Measurements from ENCODE around the gene SCGB2B2.
"Not testable (repeated sequence)": the region's sequence is repeated elsewhere in the genome, so short reads cannot be mapped to it uniquely, and the experiment has no call there.

SCGB2B2 gene

GRCh38 chr19:34688592-34688991 lies 11.6 kb upstream of the SCGB2B2 start:
- Histone ChIP-seq H3K27ac (no peak overlapping the region), H3K27me3 (replicated peaks) (no peaks in the 10 kb centered on the region), H3K36me3 (replicated peaks) (peaks cover 11% of the 10 kb centered on the region), H3K4me3 (ENCODE audit: low read depth, low read length) (no peak overlapping the region)
- in situ Hi-C loops (cut with HindIII; ENCODE audit: low pct_ligation_motif_present, low sequenced_read_pairs), result no loop called here
- DNase-seq, result no peak
- no peak for TF ChIP-seq CTCF (IDR thresholded peaks at IDR 0.05; ENCODE audit: low read depth, low read length, missing control alignments)

DNA sequence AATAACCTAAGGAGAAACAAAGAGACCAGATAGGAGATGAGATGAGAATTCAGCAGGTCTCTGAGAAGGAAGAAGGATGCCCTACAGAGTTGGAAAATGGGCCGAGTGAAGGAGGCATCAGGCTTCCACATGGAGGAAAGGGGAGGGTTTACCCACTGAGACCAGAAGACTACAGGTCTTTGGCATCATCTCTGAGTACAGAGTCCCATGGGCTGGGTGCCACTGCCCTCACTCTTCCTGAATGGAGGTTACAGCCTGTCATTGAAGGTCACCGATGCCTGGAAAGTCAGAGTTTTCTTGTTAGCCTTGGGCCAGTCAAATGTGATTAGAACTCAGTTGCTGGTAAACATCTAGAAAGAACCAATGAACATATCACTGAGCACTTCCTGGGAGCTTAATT lies 10.4 kb upstream of the SCGB2B2 start:
- DNase-seq, result no peak
- peaks cover 19% of the 10 kb centered on the region for H3K36me3 ChIP-seq (replicated peaks)
- no peak overlapping the region for H3K27ac ChIP-seq
- H3K4me3 ChIP-seq (ENCODE audit: low read depth, low read length), result no peak overlapping the region
- no peaks in the 10 kb centered on the region for H3K27me3 ChIP-seq (replicated peaks)
- no peak for TF ChIP-seq CTCF (IDR thresholded peaks at IDR 0.05; ENCODE audit: low read depth, low read length, missing control alignments)
- in situ Hi-C loops (cut with HindIII; ENCODE audit: low pct_ligation_motif_present, low sequenced_read_pairs), result no loop called here

- in situ Hi-C loops (cut with HindIII; ENCODE audit: low pct_ligation_motif_present, low sequenced_read_pairs), result no loop called here
- Histone ChIP-seq H3K4me3 (ENCODE audit: low read depth, low read length) (no peak overlapping the region), H3K27ac (no peak overlapping the region), H3K27me3 (replicated peaks) (no peaks in the 10 kb centered on the region), H3K36me3 (replicated peaks) (peaks cover 21% of the 10 kb centered on the region)
- TF ChIP-seq CTCF (IDR thresholded peaks at IDR 0.05; ENCODE audit: low read depth, low read length, missing control alignments), result no peak
- no peak for DNase-seq
Measured at GRCh38 chr19:34686455-34686854, 9.5 kb upstream of the SCGB2B2 start.

GRCh38 chr19:34685266-34685665 lies 8.3 kb upstream of the SCGB2B2 start:
- H3K4me3 ChIP-seq (ENCODE audit: low read depth, low read length); H3K27ac ChIP-seq; in situ Hi-C loops (cut with HindIII; ENCODE audit: low pct_ligation_motif_present, low sequenced_read_pairs); H3K27me3 ChIP-seq (replicated peaks); DNase-seq: not testable (repeated sequence)
- H3K36me3 ChIP-seq (replicated peaks), result peaks cover 26% of the 10 kb centered on the region

GRCh38 chr19:34681478-34681877 lies 4.5 kb upstream of the SCGB2B2 start:
- H3K27me3 ChIP-seq (replicated peaks), result no peaks in the 10 kb centered on the region
- no peak overlapping the region for H3K27ac ChIP-seq
- H3K36me3 ChIP-seq (replicated peaks), result peaks cover 38% of the 10 kb centered on the region
- H3K4me3 ChIP-seq (ENCODE audit: low read depth, low read length), result no peak overlapping the region
- in situ Hi-C loops (cut with HindIII; ENCODE audit: low pct_ligation_motif_present, low sequenced_read_pairs), result no loop called here
- no peak for TF ChIP-seq CTCF (IDR thresholded peaks at IDR 0.05; ENCODE audit: low read depth, low read length, missing control alignments)
- no peak for DNase-seq

GRCh38 chr19:34678421-34678820 lies 1.5 kb upstream of the SCGB2B2 start:
- H3K36me3 ChIP-seq (replicated peaks), result peaks cover 27% of the 10 kb centered on the region
- H3K27me3 ChIP-seq (replicated peaks), result no peaks in the 10 kb centered on the region
- in situ Hi-C loops (cut with HindIII; ENCODE audit: low pct_ligation_motif_present, low sequenced_read_pairs), result no loop called here
- DNase-seq, result no peak
- peak overlapping the region; percentile 71 for H3K4me3 ChIP-seq (ENCODE audit: low read depth, low read length)
- TF ChIP-seq CTCF (IDR thresholded peaks at IDR 0.05; ENCODE audit: low read depth, low read length, missing control alignments), result no peak
- H3K27ac ChIP-seq, result no peak overlapping the region

Data from brain microvascular endothelial cell (primary cell).